GM12878 (cell line): ENCODE results near the gene RPS6KA3. TPM values are rescaled to one million over a fixed set of nuclear protein-coding genes. Genes with fewer than 3 reads are reported as not detected.

Experiments used
- EED ChIP-seq: sonication (generic); IDR thresholded peaks from 2 replicates; pipeline ENCODE4 v1.6.1; 2016; ENCODE audit warnings: antibody characterized with exemption, low read depth
- ELK1 ChIP-seq: IDR thresholded peaks from 2 replicates; pipeline ENCODE4 v1.6.1; 2012; ENCODE audit warnings: low read depth, low read length, improper control_type of control experiment
- NFXL1 ChIP-seq: fragments of 450-650 bp; IDR thresholded peaks from 2 replicates; pipeline ENCODE4 v1.6.1; 2017; ENCODE audit warnings: antibody characterized with exemption, mild to moderate bottlenecking, borderline replicate concordance
- NKRF ChIP-seq: fragments of 450-650 bp; conservative IDR thresholded peaks from 2 replicates; pipeline ENCODE4 v1.6.1; 2017; ENCODE audit warnings: mild to moderate bottlenecking, moderate library complexity
- NR2F1 ChIP-seq: fragments of 450-650 bp; conservative IDR thresholded peaks from 2 replicates; pipeline ENCODE4 v1.6.1; 2017; ENCODE audit warnings: mild to moderate bottlenecking
- RAD21 ChIP-seq: IDR thresholded peaks from 2 replicates; pipeline ENCODE4 v1.6.1; 2011; ENCODE audit warnings: mild to moderate bottlenecking, low read depth, low read length, moderate library complexity; ENCODE audit not compliant: insufficient read depth
- RUNX3 ChIP-seq: IDR thresholded peaks from 2 replicates; pipeline ENCODE4 v1.6.1; 2012; ENCODE audit warnings: low read length, inconsistent platforms
- SIN3A ChIP-seq: IDR thresholded peaks from 2 replicates; pipeline ENCODE4 v1.6.1; 2012; ENCODE audit warnings: low read depth, low read length, improper control_type of control experiment
- STAT3 ChIP-seq: IDR thresholded peaks from 2 replicates; pipeline ENCODE4 v1.6.1; 2011; ENCODE audit warnings: low read depth, low read length, improper control_type of control experiment
- TCF7 ChIP-seq: IDR thresholded peaks from 2 replicates; pipeline ENCODE4 v1.6.1; 2014; ENCODE audit warnings: antibody characterized with exemption, borderline replicate concordance
- USF1 ChIP-seq: IDR thresholded peaks from 2 replicates; pipeline ENCODE4 v1.6.1; 2011; ENCODE audit warnings: borderline replicate concordance, low read depth, mild to moderate bottlenecking, moderate library complexity, mixed read lengths, low read length; ENCODE audit not compliant: insufficient read depth; ENCODE audit errors: extremely low read length
- YY1 ChIP-seq: IDR thresholded peaks from 2 replicates; pipeline ENCODE4 v1.6.1; 2011; ENCODE audit warnings: low read depth, mild to moderate bottlenecking, low read length
- ZBTB40 ChIP-seq: fragments of 450-650 bp; IDR thresholded peaks from 2 replicates; pipeline ENCODE4 v1.6.1; 2016; ENCODE audit warnings: mild to moderate bottlenecking, moderate library complexity, borderline replicate concordance
- ZNF274 ChIP-seq: IDR thresholded peaks from one replicate; pipeline ENCODE4 v1.8.0; 2011; ENCODE audit not compliant: insufficient read length, insufficient read depth
- ZNF592 ChIP-seq: fragments of 450-650 bp; IDR thresholded peaks from 2 replicates; pipeline ENCODE4 v1.6.1; 2017; ENCODE audit warnings: mild to moderate bottlenecking, moderate library complexity
- polyA plus RNA-seq, 11 experiments: library from polyadenylated mRNA; depleted of rRNA in 4 of 11; unstranded in 6 of 11; stranded (reverse) in 5 of 11; fragments of >200 nt; fragmentation: Nextera tagmentation in 4 of 11; fragmentation: Illumina TruSeq in 1 of 11; extraction: Ambion mirVana in 4 of 11; extraction: Trizol in 1 of 11; gene quantifications; 1 replicate in 1 of 11; 2 replicates in 10 of 11; pipeline versions ENCODE4 v1.2.1 to v1.2.3, GENCODE V29; 2011 to 2016; ENCODE audit warnings: inconsistent platforms in 2 of 11, missing spikeins in 2 of 11, low read depth in 1 of 11
- total RNA-seq, 4 experiments: library from RNA; depleted of rRNA in 3 of 4; stranded (reverse); fragments of >200 nt in 3 of 4; fragmentation: Illumina TruSeq in 1 of 4; extraction: Trizol in 1 of 4; gene quantifications; 2 replicates each; pipeline versions ENCODE4 v1.2.1 to v1.2.3, GENCODE V29; 2013 to 2021

Gene RPS6KA3
- total and polyA plus RNA-seq, 10 of the 15 experiments (the other 5 are each of a cell fraction or from before 2014, with no cell fraction given): 2.8 to 35.6 (median 15.8) TPM

- TF ChIP-seq ELK1 (no peak; the same call in 1 of the 2 replicates), NKRF (no peak), TCF7 (no peak), ZBTB40 (no peak), ZNF274 (no peak), EED (peak; percentile 37; the same call in 1 of the 2 replicates), USF1 (peak; percentile 62), YY1 (peak; percentile 94), SIN3A (no peak), STAT3 (no peak), ZNF592 (peak; percentile 71; the same call in 1 of the 2 replicates), NFXL1 (no peak), RAD21 (no peak), RUNX3 (no peak; the same call in 1 of the 2 replicates), NR2F1 (no peak)
Observed at GRCh38 chrX:20266810-20267606, at the start of gene RPS6KA3 (continued).
